KOPT-K1 (cell line): ENCODE measurements around the gene ZDHHC13.

Source experiments
- H3K27ac ChIP-seq: fragments of 200-600 bp; sonication (generic); 2 replicates; pipeline ENCODE4 v1.5.1; 2016; ENCODE audit warnings: antibody characterized with exemption, mild to moderate bottlenecking, low read depth, low read length; ENCODE audit not compliant: poor library complexity, severe bottlenecking
- H3K36me3 ChIP-seq: fragments of 200-600 bp; sonication (generic); 2 replicates; pipeline ENCODE4 v1.5.1; 2017; ENCODE audit warnings: antibody characterized with exemption, mild to moderate bottlenecking, low read length, moderate library complexity; ENCODE audit not compliant: insufficient read depth
- H3K9me3 ChIP-seq: fragments of 200-600 bp; sonication (generic); 2 replicates; pipeline ENCODE4 v1.5.1; 2017; ENCODE audit warnings: antibody characterized with exemption, low read length, mild to moderate bottlenecking; ENCODE audit not compliant: insufficient read depth, poor library complexity, severe bottlenecking

Gene ZDHHC13

GRCh38 chr11:19089421-19089820 lies 27.5 kb upstream of the ZDHHC13 start:
- Histone ChIP-seq H3K27ac (no peak overlapping the region), H3K36me3 (no peaks in the 10 kb centered on the region), H3K9me3 (no peaks in the 10 kb centered on the region)

GRCh38 chr11:19091366-19091765 lies 25.6 kb upstream of the ZDHHC13 start:
- H3K27ac ChIP-seq: no peak overlapping the region
- H3K9me3 ChIP-seq: no peaks in the 10 kb centered on the region
- H3K36me3 ChIP-seq: no peaks in the 10 kb centered on the region

- Histone ChIP-seq H3K36me3 (no peaks in the 10 kb centered on the region), H3K27ac (no peak overlapping the region), H3K9me3 (no peaks in the 10 kb centered on the region)
Measured at GRCh38 chr11:19092342-19092741, 24.6 kb upstream of the ZDHHC13 start.

- Histone ChIP-seq H3K9me3 (no peaks in the 10 kb centered on the region), H3K27ac (no peak overlapping the region), H3K36me3 (no peaks in the 10 kb centered on the region)
Measured at GRCh38 chr11:19092850-19093249, 24.1 kb upstream of the ZDHHC13 start.

- Histone ChIP-seq H3K36me3 (no peaks in the 10 kb centered on the region), H3K9me3 (no peaks in the 10 kb centered on the region), H3K27ac (no peak overlapping the region)
Measured at GRCh38 chr11:19093976-19094375, 23.0 kb upstream of the ZDHHC13 start.

GRCh38 chr11:19094859-19095258 lies 22.1 kb upstream of the ZDHHC13 start:
- Histone ChIP-seq H3K9me3 (no peaks in the 10 kb centered on the region), H3K27ac (no peak overlapping the region), H3K36me3 (no peaks in the 10 kb centered on the region)

GRCh38 chr11:19099093-19099492 lies 17.9 kb upstream of the ZDHHC13 start:
- Histone ChIP-seq H3K36me3 (no peaks in the 10 kb centered on the region), H3K9me3 (peaks cover 10% of the 10 kb centered on the region), H3K27ac (no peak overlapping the region)

- Histone ChIP-seq H3K27ac (no peak overlapping the region), H3K9me3 (peaks cover 10% of the 10 kb centered on the region), H3K36me3 (no peaks in the 10 kb centered on the region)
Measured at GRCh38 chr11:19100885-19101284, 16.1 kb upstream of the ZDHHC13 start.

GRCh38 chr11:19101796-19102520 lies 15.0 kb upstream of the ZDHHC13 start:
- Histone ChIP-seq H3K9me3 (peaks cover 10% of the 10 kb centered on the region), H3K36me3 (no peaks in the 10 kb centered on the region), H3K27ac (no peak overlapping the region)

- peaks cover 10% of the 10 kb centered on the region for H3K9me3 ChIP-seq
- H3K27ac ChIP-seq: no peak overlapping the region
- no peaks in the 10 kb centered on the region for H3K36me3 ChIP-seq
Measured at GRCh38 chr11:19102521-19102900, 14.5 kb upstream of the ZDHHC13 start.

GRCh38 chr11:19105011-19105410 lies 12.0 kb upstream of the ZDHHC13 start:
- no peak overlapping the region for H3K27ac ChIP-seq
- no peaks in the 10 kb centered on the region for H3K36me3 ChIP-seq
- H3K9me3 ChIP-seq: peaks cover 10% of the 10 kb centered on the region

GRCh38 chr11:19107125-19107524 lies 9.8 kb upstream of the ZDHHC13 start:
- Histone ChIP-seq H3K27ac (no peak overlapping the region), H3K36me3 (no peaks in the 10 kb centered on the region), H3K9me3 (no peaks in the 10 kb centered on the region)

- Histone ChIP-seq H3K27ac (no peak overlapping the region), H3K9me3 (no peaks in the 10 kb centered on the region), H3K36me3 (no peaks in the 10 kb centered on the region)
Measured at GRCh38 chr11:19110295-19110694, 6.7 kb upstream of the ZDHHC13 start.

- H3K9me3 ChIP-seq: no peaks in the 10 kb centered on the region
- no peaks in the 10 kb centered on the region for H3K36me3 ChIP-seq
Measured at GRCh38 chr11:19111809-19112208, 5.2 kb upstream of the ZDHHC13 start.

GRCh38 chr11:19116276-19116970 lies 545 bp upstream of the ZDHHC13 start:
- peaks cover 12% of the 10 kb centered on the region; the same call in 1 of the 2 replicates for H3K36me3 ChIP-seq
- H3K27ac ChIP-seq: peak overlapping the region; percentile 71

More at GRCh38 chr11:19111809-19112208, 5.2 kb upstream of the ZDHHC13 start:
- H3K27ac ChIP-seq: no peak overlapping the region

GRCh38 chr11:19117760-19118097 lies 761 bp downstream of the ZDHHC13 start:
- Histone ChIP-seq H3K27ac (peak overlapping the region; percentile 71), H3K36me3 (peaks cover 12% of the 10 kb centered on the region; the same call in 1 of the 2 replicates), H3K9me3 (no peaks in the 10 kb centered on the region)

More at GRCh38 chr11:19116276-19116970, 545 bp upstream of the ZDHHC13 start:
- H3K9me3 ChIP-seq: no peaks in the 10 kb centered on the region
